Upper lobe of left lung (tissue), 6 donors: ENCODE measurements around the gene OSBPL10. TPM values are rescaled to one million over a fixed set of nuclear protein-coding genes. Genes with fewer than 3 reads are reported as not detected.

Experiments
- ATAC-seq, 2 donors: fragments of 200-7000 bp; cut with Tn5 transposase; one replicate each; pipeline ENCODE4 v1.9.1; 2022; ENCODE audit warnings: mild to moderate bottlenecking in 2 of 2, moderate library complexity in 2 of 2; ENCODE audit not compliant: low FRiP score in 2 of 2
- DNase-seq, 2 donors: peaks; one replicate each; pipeline ENCODE4 v3.0.0-alpha.2; 2019 to 2020
- H3K27ac ChIP-seq, 4 donors: fragments of 200-600 bp; sonication (generic); one replicate each; pipeline ENCODE4 v1.5.1; 2016 to 2019
- H3K27me3 ChIP-seq, 4 donors: fragments of 200-600 bp; sonication (generic); one replicate each; pipeline ENCODE4 v1.5.1; 2017 to 2019
- H3K36me3 ChIP-seq, 4 donors: fragments of 200-600 bp; sonication (generic); one replicate each; pipeline ENCODE4 v1.5.1; 2016 to 2019
- H3K4me1 ChIP-seq, 4 donors: fragments of 200-600 bp; sonication (generic); one replicate each; pipeline ENCODE4 v1.5.1; 2018 to 2019
- H3K4me3 ChIP-seq, 4 donors: fragments of 200-600 bp; sonication (generic); one replicate each; pipeline ENCODE4 v1.5.1; 2017 to 2019; ENCODE audit warnings: mild to moderate bottlenecking in 2 of 4, moderate library complexity in 1 of 4
- H3K9me3 ChIP-seq, 4 donors: fragments of 200-600 bp; sonication (generic); one replicate each; pipeline ENCODE4 v1.5.1; 2018 to 2019
- EP300 ChIP-seq, 4 donors: sonication (generic); formaldehyde crosslinking; IDR thresholded peaks; one replicate each; pipeline ENCODE4 v1.5.1; 2017; ENCODE audit warnings: antibody characterized with exemption in 4 of 4, control low read depth in 2 of 4
- POLR2A ChIP-seq, 4 donors: fragments of 450-650 bp; IDR thresholded peaks; one replicate each; pipeline ENCODE4 v1.5.1; 2016 to 2017; ENCODE audit warnings: antibody characterized with exemption in 4 of 4, mild to moderate bottlenecking in 2 of 4
- POLR2AphosphoS5 ChIP-seq, 2 donors: sonication (generic); formaldehyde crosslinking; IDR thresholded peaks; one replicate each; pipeline ENCODE4 v1.5.1; 2017; ENCODE audit warnings: antibody characterized with exemption in 2 of 2
- WGBS, 2 donors: methylation state at CpG; one replicate each; pipeline ENCODE4 v1.1.5; 2017 to 2018; 5-methylcytosine and 5-hydroxymethylcytosine counted together
- total RNA-seq, 6 donors: library from RNA; depleted of rRNA in 4 of 6; stranded (reverse); fragments of >200 nt in 4 of 6; gene quantifications; one replicate each; pipeline versions ENCODE4 v1.1.0 to v1.2.1, GENCODE V29; 2016 to 2021
- TF ChIP-seq, protein P1 (sequence below), 6 experiments: fragments of 450-650 bp in 4 of 6; fragments of 200-600 bp in 2 of 6; sonication (generic) in 2 of 6; IDR thresholded peaks; one replicate each; pipeline ENCODE4 v1.5.1; 2016 to 2019; ENCODE audit warnings: antibody characterized with exemption in 6 of 6
- donor health status: DM: no; HTN: no; CAD: no; lungs with moderate emphysema.
- donor health status: DM: no; HTN: yes; CAD: no; lungs with severe emphysema.

The OSBPL10 gene
- total RNA-seq, 6 donors from 2014 or later, result 13.6 to 73.9 (median 24.4) TPM

DNA sequence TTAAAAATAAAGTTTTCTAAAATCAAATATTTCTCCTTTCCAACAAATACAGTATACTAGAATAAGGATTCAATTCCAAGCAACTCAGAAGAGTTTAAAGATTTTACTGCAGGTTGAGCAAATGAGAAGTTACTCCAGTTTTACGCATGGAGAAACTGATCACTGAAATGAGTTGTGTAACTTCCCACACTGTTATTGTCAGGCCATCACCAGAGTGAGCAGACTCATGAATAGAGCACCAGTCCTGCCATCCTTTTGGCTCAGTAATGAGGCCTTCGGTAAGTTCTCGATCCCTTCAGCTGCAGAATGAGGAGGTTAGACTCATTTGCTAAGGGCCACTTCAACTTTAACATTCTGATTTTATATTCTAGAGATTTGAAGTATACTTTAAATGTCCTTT lies 48.1 kb downstream of the OSBPL10 start:
- DNase-seq (no peak), ATAC-seq (no peak)
- Histone ChIP-seq H3K4me1 (peaks cover 6 to 22% (median 9%) of the 10 kb centered on the region in 4 donors), H3K27me3 (no peaks in the 10 kb centered on the region), H3K36me3 (no peaks in the 10 kb centered on the region), H3K4me3 (no peak overlapping the region), H3K9me3 (no peaks in the 10 kb centered on the region), H3K27ac (no peak overlapping the region)
- WGBS, 2 donors, result 78 to 83% methylated on average over 3 of the region's 3 CpGs
- TF ChIP-seq EP300 (IDR thresholded peaks at IDR 0.05) (no peak), POLR2A (IDR thresholded peaks at IDR 0.05) (no peak), POLR2AphosphoS5 (IDR thresholded peaks at IDR 0.05) (no peak)
- TF ChIP-seq, protein P1, sequence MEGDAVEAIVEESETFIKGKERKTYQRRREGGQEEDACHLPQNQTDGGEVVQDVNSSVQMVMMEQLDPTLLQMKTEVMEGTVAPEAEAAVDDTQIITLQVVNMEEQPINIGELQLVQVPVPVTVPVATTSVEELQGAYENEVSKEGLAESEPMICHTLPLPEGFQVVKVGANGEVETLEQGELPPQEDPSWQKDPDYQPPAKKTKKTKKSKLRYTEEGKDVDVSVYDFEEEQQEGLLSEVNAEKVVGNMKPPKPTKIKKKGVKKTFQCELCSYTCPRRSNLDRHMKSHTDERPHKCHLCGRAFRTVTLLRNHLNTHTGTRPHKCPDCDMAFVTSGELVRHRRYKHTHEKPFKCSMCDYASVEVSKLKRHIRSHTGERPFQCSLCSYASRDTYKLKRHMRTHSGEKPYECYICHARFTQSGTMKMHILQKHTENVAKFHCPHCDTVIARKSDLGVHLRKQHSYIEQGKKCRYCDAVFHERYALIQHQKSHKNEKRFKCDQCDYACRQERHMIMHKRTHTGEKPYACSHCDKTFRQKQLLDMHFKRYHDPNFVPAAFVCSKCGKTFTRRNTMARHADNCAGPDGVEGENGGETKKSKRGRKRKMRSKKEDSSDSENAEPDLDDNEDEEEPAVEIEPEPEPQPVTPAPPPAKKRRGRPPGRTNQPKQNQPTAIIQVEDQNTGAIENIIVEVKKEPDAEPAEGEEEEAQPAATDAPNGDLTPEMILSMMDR (IDR thresholded peaks at IDR 0.05), result no peak

DNA sequence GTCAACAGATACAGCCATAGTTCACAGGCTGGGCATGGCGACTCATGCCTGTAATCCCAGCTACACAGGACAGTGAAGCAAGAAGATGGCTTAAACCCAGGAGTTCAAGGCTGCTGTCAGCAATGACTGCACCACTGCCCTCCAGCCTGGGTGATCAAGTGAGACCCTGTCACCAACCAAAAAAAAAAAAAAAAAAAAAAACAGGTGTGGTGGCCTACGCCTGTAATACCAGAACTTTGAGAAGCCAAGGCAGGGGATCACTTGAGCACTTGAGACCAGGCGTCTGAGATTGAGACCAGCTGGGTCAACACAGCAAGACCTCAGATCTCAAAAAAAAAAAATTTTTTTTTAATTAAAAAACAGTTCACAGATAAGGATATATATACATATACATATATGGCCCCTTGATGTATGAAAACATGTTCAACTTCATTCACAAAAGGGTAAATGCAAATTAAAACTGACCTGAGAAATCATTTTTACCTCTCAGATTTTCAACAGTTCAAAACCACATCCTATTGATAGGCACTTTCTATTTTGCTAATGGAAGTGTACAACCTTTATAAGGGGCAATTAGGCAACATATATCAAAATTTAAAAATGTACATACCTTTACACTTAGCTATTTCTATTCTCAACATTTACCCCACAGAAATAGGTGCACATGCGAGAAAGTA lies 51.1 kb downstream of the OSBPL10 start:
- WGBS, 2 donors, result 95% methylated on average over 4 of the region's 4 CpGs

DNA sequence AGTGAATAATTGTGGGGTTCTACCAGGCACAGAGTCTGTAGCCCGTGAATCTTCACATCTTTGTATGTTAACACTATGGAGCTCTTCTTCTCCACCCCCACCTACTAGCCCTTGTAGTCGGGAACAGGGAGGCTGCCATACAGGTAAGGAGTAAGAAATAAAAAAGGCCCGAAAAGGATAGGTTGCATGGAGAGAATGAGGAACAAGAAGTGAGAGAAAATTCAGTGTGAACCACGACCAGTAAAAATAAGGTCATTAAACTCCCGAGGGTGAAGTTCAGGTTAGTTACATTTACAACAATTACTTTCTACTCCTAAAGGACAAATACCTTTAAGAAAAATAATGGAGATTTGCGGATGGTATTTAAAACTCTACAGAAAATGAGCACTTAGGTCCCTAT lies 53.3 kb downstream of the OSBPL10 start:
- WGBS, 2 donors, result 87 to 88% methylated on average over 6 of the region's 6 CpGs
- no peak for DNase-seq
- Histone ChIP-seq H3K9me3 (no peaks in the 10 kb centered on the region), H3K4me1 (peaks cover 0 to 4% (median 0%) of the 10 kb centered on the region in 4 donors), H3K36me3 (no peaks in the 10 kb centered on the region), H3K27me3 (no peaks in the 10 kb centered on the region), H3K27ac (no peak overlapping the region), H3K4me3 (no peak overlapping the region)
- TF ChIP-seq POLR2AphosphoS5 (IDR thresholded peaks at IDR 0.05), result no peak
- TF ChIP-seq, protein P1 (IDR thresholded peaks at IDR 0.05), result no peak
- TF ChIP-seq POLR2A (IDR thresholded peaks at IDR 0.05), result no peak
- no peak for TF ChIP-seq EP300 (IDR thresholded peaks at IDR 0.05)
- no peak for ATAC-seq

More for the DNA sequence above, 51.1 kb downstream of the OSBPL10 start:
- H3K36me3 ChIP-seq, result no peaks in the 10 kb centered on the region
- TF ChIP-seq EP300 (IDR thresholded peaks at IDR 0.05) (no peak), POLR2AphosphoS5 (IDR thresholded peaks at IDR 0.05) (no peak), POLR2A (IDR thresholded peaks at IDR 0.05) (no peak)
- TF ChIP-seq, protein P1 (IDR thresholded peaks at IDR 0.05), result no peak
- H3K9me3 ChIP-seq, result no peaks in the 10 kb centered on the region
- H3K27me3 ChIP-seq, result no peaks in the 10 kb centered on the region
- H3K4me1 ChIP-seq, result peaks cover 5 to 14% (median 7%) of the 10 kb centered on the region in 4 donors
- ATAC-seq, result no peak
- H3K4me3 ChIP-seq, result no peak overlapping the region
- DNase-seq, result no peak
- H3K27ac ChIP-seq, result no peak overlapping the region

DNA sequence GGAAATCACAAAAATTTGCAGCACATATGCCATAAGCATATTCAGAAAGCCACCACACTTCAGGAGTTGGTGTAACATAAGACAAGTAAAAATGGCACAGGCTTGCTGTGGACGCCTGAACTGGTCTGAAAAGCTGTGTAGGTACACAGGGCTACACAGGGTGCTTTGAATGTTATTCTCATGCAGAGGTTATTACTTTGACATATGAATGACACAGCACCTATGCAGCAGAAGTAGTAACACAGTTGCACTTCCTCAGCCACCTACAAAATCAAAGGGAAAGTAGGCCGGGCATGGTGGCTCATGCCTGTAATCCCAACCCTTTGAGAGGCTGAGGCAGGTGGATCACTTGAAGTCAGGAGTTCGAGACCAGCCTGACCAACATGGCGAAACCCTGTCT lies 54.5 kb downstream of the OSBPL10 start:
- Histone ChIP-seq H3K4me3 (no peak overlapping the region), H3K9me3 (no peaks in the 10 kb centered on the region), H3K27ac (no peak overlapping the region), H3K36me3 (no peaks in the 10 kb centered on the region), H3K27me3 (no peaks in the 10 kb centered on the region), H3K4me1 (peaks cover 0 to 4% (median 0%) of the 10 kb centered on the region in 4 donors)
- no peak for ATAC-seq
- DNase-seq, result no peak
- TF ChIP-seq, protein P1 (IDR thresholded peaks at IDR 0.05), result no peak
- no peak for TF ChIP-seq POLR2A (IDR thresholded peaks at IDR 0.05)
- 92% methylated on average over 4 of the region's 4 CpGs for WGBS, 2 donors

DNA sequence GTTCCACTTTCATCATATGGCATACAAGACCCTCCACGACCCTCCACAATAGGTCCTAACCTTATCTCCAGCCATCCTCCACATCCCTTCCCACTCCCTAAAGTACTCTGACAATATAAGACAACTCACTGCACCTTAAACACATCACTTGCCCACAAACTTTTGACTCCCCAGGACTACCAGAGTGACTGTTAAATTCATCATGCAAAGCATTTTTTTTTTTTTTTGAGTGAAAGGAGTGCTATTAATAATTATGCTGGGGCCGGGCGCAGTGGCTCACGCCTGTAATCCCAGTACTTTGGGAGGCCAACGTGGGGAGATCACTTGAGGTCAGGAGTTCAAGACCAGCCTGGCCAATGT lies 55.8 kb downstream of the OSBPL10 start:
- Histone ChIP-seq H3K36me3 (no peaks in the 10 kb centered on the region), H3K4me1 (peaks cover 0 to 4% (median 0%) of the 10 kb centered on the region in 4 donors), H3K9me3 (peaks cover 0 to 4% (median 2%) of the 10 kb centered on the region in 4 donors), H3K4me3 (no peak overlapping the region), H3K27ac (no peak overlapping the region), H3K27me3 (no peaks in the 10 kb centered on the region)
- DNase-seq (no peak), ATAC-seq (no peak)
- WGBS, 2 donors, result 82 to 90% methylated on average over 5 of the region's 5 CpGs
- TF ChIP-seq POLR2A (IDR thresholded peaks at IDR 0.05) (no peak), EP300 (IDR thresholded peaks at IDR 0.05) (no peak), POLR2AphosphoS5 (IDR thresholded peaks at IDR 0.05) (no peak)
- TF ChIP-seq, protein P1 (IDR thresholded peaks at IDR 0.05), result no peak
